T47D (cell line): ENCODE results near the gene RASA4B.
"Not testable (repeated sequence)": the region's sequence is repeated elsewhere in the genome, so short reads cannot be mapped to it uniquely, and the experiment has no call there.

Experiments used
- DNase-seq, 2 experiments: peaks; one replicate each; pipeline versions ENCODE4 v3.0.0 to v3.0.0-alpha.2; 2011 to 2012; ENCODE audit warnings: low read depth in 1 of 2, low spot score in 1 of 2
- in situ Hi-C: cut with HindIII; loops from 2 replicates; pipeline ENCODE4 v1.10.0; 2016; ENCODE audit warnings: low sequenced_read_pairs, low pct_unique_long_range_greater_than_20kb

RASA4B gene

DNA sequence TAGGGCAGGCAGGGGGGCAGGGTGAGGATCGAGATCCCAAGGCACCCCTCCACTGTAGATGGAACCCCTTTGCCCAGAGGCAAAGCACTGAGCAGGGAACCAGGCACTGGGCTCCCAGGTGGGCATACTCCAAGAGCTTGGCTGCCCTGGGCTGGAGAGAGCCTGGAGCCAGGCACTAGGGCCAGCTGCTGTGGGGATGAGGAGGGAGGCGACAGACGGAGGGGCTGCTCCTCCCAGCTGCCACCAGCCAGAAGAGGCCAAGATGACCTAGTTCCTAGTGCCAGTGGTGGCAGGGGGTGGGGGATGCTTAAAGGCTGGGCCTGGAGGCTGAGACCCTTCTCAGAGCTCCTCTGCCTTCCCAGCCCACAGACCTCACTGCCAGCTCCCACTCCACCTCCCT, 1.7 kb downstream of the RASA4B start:
- in situ Hi-C loops, DNase-seq: not testable (repeated sequence)

DNA sequence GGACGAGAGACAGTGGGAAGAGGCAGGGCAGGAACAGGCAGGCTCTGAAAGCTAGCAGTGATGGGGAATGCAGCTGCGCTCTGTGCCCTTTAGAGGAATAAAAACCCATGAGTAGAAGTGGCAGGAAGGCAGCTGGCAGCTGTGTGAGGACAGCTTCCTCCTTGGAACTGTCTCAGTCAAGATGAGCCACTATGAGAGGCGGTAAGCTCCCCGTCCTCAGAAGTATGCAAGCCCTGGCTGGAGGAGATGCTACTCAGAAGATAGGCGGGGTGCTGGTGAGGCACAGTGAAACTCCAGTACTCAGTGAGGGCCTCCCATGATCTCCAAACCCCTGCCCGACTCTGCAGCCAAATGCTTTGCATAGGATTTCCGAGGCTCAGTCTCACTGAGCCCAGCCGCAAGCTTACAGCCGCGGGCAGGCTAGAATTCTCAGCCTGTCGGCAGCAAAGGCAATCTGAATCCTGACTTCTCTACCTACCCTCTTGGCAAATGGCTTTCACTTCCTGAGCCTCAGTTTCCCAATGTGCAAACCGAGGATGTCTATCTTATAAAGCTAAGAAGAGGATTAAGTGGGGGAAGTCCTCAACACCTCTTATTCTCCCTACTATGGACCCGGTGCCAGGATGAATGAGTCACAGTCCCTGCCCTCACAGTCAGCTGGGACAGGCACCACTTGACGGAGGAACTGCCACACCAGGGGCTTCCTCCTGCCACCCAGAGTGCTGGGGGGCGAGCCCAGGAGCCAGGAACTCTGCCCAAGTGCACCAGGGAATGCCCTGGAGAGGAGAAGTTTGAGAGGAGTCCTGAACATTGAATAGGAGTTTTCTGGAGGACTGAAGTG, 2.5 kb downstream of the RASA4B start:
- in situ Hi-C loops, DNase-seq: not testable (repeated sequence)

DNA sequence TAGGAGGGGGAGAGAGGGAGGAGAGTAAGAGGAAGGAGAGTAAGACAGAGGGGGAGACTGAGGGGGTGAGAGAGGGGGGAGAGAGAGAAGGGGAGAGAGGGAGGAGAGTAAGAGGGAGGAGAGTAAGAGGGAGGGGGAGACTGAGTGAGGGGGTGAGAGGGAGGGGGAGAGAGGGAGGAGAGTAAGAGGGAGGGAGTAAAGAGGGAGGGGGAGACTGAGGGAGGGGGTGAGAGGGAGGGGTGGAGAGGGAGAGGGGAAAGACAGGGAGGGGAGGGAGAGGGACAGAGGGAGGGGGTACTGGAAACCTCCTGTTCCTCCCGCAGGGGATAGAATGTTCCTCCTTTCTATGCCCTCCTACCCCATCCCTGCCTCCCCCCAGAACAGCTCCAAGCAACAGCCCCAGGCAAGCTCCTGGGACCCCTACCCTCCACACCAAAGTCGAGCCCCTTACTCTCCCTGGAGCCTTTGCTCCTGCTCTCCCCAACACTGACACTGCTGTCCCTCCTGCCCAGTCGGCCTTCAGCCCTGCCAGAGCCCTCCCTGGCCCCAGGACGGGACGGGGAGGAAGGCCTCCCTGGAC, 4.8 kb downstream of the RASA4B start:
- peak in 1 of 2 experiments; percentile 24 for DNase-seq
- in situ Hi-C loops, result not testable (repeated sequence)

DNA sequence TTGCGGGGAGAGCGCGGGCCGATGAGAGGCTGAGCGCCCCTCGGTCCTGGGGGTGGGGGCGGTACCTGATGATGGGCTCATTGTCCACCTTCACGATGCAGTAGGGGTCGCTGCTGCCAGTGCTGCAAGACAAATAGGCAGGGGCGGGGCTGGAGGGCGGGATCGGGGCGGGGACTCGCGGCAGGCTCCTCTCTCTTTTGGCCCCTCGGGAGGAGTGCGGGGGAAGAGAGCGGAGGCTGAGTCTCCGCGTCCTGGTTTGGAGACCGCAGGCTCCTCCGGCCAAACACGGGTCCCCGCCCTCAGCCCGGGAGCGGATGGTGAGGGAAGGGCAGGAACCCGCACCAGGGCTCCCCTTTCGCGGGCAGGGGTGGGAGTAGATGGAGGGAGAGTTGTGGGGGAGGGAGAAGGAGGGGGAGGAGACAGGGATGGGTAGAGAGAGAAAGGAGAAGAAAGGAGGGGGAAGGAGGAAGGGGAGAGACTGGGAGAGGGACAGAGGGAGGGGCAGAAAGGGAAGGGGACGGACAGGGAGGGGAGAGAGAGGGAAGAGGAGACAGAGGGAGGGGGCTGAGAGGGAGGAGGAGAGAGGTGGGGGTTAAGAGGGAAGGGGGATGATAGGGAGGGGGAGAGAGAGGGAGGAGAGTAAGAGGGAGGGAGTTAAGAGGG, 5.6 kb downstream of the RASA4B start:
- in situ Hi-C loops, DNase-seq: not testable (repeated sequence)

DNA sequence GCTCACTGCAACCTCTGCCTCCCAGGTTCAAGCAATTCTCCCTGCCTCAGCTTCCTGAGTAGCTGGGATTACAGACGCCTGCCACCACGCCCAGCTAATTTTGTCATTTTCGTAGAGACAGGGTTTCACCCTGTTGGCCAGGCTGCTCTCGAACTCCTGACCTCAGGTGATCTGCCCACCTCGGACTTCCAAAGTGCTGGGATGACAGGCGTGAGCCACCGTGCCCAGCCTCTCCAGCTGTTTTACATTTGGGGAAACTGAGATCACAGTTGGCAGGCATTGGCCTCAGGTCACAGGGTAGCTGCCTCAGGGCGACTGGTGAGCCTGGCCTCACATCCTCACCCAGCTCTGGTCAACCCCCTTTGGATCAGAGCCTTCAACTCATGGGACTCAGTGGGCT, 7.0 kb downstream of the RASA4B start:
- DNase-seq, in situ Hi-C loops: not testable (repeated sequence)

DNA sequence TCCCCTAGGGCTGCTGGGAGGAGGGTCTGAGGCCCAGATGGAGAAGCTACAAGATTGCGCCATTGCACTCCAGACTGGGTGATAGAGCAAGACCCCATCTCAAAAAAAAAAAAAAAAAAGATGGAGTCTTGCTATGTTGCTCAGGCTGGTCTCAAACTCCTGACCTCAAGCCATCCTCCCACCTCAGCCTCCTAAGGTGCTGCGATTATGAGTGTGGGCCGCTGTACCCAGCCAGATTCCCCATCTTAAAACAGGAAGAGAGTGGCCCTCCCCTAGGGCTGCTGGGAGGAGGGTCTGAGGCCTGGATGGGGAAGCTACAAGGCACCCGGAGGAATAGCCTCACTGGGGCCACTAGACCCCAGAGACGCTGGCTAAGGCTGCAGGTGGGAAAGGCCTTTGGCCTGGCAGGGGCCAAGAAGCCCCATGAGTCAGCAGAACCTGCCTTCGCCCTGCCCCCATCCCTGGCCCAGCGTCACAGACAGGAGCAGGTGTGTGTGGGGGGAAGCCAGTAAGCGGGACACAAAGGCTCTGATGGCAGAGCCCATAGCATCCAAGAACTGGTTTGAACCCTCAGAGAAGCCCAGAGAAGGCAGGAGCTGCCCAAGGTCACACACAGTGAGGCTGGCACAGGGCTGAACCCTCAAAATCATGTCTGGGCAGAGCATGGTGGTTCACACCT, 10.0 kb downstream of the RASA4B start:
- in situ Hi-C loops, DNase-seq: not testable (repeated sequence)

DNA sequence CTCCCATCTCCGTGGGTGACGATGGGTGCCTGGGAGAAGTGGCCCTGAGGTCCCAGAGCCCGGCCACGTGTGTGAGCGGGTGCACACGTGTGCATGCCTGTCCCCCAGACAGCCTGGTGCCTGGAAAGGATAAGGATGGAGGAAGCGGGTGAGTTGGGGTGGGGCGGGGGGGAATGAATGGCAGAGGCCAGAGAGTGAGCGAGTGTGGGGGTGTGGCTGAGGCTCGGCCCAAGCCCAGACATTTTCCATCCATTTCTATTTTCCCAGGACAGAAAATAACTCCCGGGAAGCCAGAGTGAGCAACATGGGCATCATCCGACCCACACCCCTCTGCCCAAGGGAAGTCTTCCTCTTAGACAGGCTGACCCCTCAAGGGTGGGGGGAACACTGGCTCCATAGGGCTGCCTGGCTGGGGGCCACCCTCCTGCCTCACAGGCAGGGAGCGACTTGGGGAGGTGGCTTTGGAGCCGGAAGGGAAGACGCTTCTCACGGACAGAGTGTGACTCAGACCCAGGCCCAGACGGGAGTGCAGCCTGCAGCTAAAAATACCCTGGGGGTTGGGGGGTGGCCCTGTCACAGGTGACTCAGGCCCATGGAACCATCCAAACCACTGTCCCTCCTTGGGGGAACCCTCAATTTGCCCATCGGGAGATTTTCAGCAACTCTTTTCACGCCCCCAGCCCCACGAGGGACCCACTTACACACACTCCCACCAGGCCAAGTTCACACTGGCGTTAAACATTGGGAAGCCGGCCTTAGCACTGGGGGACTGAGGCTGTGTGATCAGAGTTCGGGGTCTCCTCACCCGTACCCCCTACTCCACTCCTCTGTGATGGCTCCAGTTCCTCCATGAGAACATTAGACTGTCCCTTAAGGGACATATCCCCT, 12.0 kb downstream of the RASA4B start:
- DNase-seq, in situ Hi-C loops: not testable (repeated sequence)

DNA sequence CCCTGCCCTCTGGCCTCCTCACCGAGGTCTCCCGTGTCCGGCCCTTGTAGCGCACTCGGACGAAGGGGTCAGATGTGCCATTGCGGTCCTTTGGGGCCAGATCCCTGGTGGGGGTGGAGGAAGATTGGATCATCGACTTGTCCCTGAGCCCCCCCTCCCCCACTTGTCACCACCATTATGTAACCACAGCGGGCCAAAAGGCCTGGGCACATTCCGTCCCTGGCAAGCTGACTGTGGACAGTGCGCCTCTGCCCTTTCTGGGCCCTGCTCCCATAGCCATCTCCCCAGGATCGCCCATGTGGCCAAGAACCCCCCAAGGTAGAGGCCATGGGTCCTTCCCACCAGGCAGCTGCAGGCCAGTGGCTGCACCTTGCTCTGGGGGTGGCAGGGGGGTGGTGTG, 14.4 kb downstream of the RASA4B start:
- DNase-seq, in situ Hi-C loops: not testable (repeated sequence)

DNA sequence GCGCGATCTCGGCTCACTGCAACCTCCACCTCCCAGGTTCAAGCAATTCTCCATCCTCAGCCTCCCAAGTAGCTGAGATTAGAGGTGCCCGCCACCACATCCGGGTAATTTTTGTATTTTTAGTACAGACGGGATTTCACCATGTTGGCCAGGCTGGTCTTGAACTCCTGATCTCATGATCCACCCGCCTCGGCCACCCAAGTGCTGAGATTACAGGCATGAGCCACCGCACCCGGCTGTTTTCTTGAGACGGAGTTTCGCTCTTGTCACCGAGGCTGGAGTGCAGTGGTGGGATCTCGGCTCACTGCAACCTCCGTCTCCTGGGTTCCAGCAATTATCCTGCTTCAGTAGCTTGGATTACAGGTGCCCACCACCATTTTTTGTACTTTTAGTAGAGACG, 19.3 kb downstream of the RASA4B start:
- DNase-seq, in situ Hi-C loops: not testable (repeated sequence)

DNA sequence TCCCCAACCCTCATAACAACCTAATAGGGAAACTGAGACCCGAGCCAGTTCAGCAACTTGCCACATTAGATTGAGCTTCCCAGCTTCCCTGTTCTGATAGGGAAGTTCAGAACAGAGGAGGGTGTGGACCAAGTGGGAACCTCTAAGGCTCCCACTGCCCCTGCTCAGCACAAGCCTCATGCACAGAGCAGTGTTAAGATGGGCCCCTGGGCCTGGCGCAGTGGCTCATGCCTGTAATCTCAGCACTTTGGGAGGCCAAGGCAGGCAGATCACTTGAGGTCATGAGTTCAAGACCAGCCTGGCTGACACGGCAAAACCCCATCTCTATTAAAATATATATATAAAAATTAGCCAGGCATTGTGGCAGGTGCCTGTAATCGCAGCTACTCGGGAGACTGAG, 20.3 kb downstream of the RASA4B start:
- in situ Hi-C loops, DNase-seq: not testable (repeated sequence)

DNA sequence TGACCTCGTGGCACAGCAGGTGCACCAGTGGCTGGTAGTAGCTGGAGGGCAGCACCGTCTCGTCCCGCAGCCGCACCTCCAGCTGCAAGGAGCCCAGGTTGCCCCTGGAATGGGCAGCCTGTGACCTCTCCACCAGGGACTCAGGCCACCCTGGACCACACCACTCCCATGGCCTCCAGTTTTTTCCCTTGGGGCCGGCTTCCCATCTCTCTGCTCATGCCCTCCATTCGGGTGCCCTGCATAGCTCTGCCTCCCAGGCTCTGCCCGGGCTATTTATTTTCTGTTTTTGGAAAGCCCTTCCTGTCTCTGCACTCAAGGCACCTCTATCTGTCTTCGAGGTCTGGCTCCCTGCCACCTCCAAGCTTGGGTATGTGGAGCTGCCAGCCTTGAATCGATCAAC, 20.7 kb downstream of the RASA4B start:
- DNase-seq, in situ Hi-C loops: not testable (repeated sequence)

DNA sequence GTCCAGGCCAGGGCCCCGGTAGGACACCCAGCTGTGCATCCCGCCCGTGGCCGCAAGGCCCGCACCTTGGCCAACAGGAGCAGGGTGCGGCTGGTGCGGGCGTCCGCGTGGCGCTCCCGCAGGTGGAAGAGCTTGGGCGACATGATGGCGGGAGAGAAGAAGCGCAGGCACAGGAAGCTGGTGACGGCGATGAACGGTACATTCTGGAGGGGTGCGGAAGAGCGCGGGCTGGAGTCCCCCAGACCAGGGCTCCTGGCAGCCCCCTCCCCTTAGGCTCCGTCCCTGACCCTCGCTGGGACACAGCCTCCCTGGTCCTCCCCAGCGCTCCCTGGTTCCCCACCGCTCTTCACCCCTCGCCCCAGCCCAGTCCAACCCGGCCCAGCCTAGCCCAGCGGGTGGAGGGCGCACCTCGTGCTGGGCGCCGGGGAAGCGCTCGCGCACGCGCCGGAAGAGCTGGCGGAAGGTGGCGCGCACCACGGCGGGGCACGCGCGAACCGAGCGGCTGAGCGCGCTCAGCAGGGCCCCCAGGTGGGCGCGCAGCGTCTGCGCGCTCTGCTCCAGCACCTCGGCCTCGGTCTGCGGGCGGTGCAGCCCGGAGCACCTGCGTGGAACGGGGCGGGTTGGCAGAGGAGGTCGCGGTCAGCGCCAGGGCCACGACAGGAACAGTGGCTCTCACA, 23.0 kb downstream of the RASA4B start:
- in situ Hi-C loops, DNase-seq: not testable (repeated sequence)

DNA sequence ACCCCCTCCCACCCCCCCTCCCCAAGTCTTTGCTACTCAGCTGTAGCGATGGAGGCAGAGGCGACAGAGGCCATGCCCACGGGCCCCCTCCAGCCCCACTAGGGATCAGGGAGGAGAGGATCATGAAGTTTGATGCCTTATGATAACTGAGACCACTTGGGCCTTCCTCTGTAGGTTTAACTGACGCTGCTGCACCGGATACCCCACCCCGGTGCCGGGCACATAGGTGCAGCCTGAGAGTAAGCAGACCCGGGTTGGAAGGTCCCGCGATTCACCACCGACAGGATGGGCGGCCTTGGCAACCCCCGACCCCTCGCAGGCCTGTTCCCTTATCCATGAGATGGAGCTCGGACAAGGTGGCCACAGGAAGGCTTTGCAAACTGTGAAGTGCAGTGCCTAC, 23.6 kb downstream of the RASA4B start:
- DNase-seq, in situ Hi-C loops: not testable (repeated sequence)

DNA sequence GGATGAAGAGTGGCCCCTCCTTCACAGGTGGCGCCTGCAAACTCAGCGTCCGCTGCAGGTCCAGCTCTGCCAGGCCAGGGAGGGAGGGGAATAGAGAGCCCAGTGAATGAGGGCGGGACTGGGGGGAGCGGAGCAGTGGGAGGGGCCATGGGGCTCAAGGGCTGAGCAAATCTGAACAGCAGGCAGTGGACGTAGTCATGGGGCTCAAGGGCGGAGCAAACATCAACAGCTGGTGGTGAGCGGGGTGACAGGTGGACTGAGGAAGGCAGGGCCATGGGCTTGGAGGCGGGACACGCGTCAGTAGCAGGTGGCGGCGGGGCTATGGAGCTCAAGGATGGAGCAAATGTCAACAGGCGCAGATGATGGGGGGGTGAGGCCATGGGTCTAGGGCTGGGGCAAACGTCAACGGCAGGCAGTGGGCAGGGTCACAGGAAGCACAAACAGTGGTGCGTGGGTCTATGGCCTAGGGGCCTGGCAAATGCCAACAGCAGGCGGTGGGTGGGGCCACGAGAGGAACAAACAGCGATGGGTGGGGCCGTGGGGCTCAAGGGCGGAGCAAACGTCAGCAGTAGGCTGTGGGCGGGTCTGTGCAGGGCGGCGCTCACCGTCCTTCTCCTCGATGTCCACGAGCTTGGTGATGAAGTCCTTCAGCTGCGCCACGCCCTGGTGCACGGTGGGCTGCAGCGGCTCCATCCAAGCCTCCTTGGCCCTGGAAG, 24.2 kb downstream of the RASA4B start:
- peak in 1 of 2 experiments; percentile 75 for DNase-seq
- in situ Hi-C loops, result not testable (repeated sequence)

DNA sequence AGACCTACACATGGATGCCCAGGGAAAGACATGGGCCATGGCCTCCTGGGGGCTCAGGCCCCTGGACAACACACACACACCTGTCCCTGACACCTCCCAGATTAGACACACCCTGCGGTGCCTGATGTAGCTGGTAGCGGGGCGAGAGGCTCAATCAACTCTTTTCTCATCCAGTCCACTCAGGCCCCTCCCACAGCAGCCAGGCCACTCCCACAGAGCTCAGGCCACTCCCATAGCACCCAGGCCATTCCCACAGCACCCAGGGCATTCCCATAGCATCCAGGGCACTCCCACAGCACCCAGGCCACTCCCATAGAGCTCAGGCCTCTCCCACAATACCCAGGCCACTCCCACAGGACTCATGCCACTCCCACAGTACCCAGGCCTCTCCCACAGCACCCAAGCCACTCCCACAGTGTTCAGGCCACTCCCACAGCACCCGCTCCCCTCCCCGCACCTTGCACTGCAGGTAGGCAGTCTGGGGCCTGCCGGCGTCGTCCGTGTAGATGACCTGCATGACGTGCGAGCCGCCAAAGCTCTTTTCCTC, 27.0 kb downstream of the RASA4B start:
- in situ Hi-C loops, DNase-seq: not testable (repeated sequence)

DNA sequence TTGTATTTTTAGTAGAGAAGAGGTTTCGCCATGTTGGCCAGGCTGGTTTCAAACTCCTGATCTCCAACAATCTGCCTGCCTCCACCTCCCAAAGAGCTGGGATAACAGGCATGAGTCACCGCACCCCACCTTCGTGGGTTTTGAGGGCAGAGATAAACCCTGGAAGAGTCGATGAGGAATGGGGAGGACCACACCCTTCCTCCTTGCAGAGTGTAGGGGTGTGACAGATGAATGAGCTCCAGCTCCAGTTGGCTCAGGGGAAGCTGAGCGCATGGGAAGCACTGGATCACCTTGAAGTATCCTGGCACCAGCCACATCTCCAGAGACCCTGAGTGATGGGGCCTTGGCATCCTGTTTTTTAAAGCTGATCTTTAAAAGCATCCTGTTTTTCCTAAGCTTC, 33.3 kb downstream of the RASA4B start:
- in situ Hi-C loops, DNase-seq: not testable (repeated sequence)
